Right lobe of liver (tissue), 6 donors: Measurements from ENCODE around the gene TLCD4. TPM values are rescaled to one million over a fixed set of nuclear protein-coding genes. Genes with fewer than 3 reads are reported as not detected.

Source experiments
- ATAC-seq, 4 donors: fragments of 200-7000 bp; cut with Tn5 transposase; one replicate each; pipeline ENCODE4 v1.9.1; 2020; ENCODE audit warnings: mild to moderate bottlenecking in 4 of 4, moderate library complexity in 4 of 4
- DNase-seq, 3 donors: peaks; one replicate each; pipeline ENCODE4 v3.0.0-alpha.2; 2020
- H3K27ac ChIP-seq, 3 donors: fragments of 200-600 bp; one replicate each; pipeline ENCODE4 v1.8.0; 2022
- H3K27me3 ChIP-seq, 2 donors: fragments of 200-600 bp; one replicate each; pipeline ENCODE4 v1.8.0; 2022
- H3K36me3 ChIP-seq, 4 donors: fragments of 200-600 bp; sonication (generic) in 1 of 4; one replicate each; pipeline versions ENCODE4 v1.5.1 to v1.8.0; 2017 to 2022; ENCODE audit warnings: control low read depth in 1 of 4
- H3K4me1 ChIP-seq, 4 donors: fragments of 200-600 bp; sonication (generic) in 1 of 4; one replicate each; pipeline versions ENCODE4 v1.5.1 to v1.8.0; 2017 to 2022; ENCODE audit warnings: control low read depth in 1 of 4
- H3K4me3 ChIP-seq, 3 donors: fragments of 200-600 bp; one replicate each; pipeline ENCODE4 v1.8.0; 2022
- H3K9me3 ChIP-seq, 4 donors: fragments of 200-600 bp; sonication (generic) in 1 of 4; one replicate each; pipeline versions ENCODE4 v1.5.1 to v1.8.0; 2017 to 2022; ENCODE audit warnings: control low read depth in 1 of 4
- POLR2A ChIP-seq: fragments of 450-650 bp; IDR thresholded peaks from one replicate; pipeline ENCODE4 v1.6.1; 2017; ENCODE audit warnings: antibody characterized with exemption, mild to moderate bottlenecking
- WGBS: methylation state at CpG from one replicate; pipeline ENCODE4 v1.1.6; 2018; ENCODE audit warnings: low coverage, low lambda C conversion rate; ENCODE audit not compliant: insufficient coverage; ENCODE audit errors: missing lambda C conversion rate; 5-methylcytosine and 5-hydroxymethylcytosine counted together
- intact Hi-C, 2 donors: fragments of 100-400 bp; cut with DNase I; formaldehyde crosslinking; loops; one replicate each; pipeline versions ENCODE4 v1.11.2 to v1.14.1; 2022
- long read RNA-seq: library from polyadenylated mRNA; unstranded; transcript quantifications from one replicate; pipeline ENCODE4 v2.0.0, GENCODE V29; 2019
- total RNA-seq, 6 experiments: library from RNA; depleted of rRNA in 2 of 6; stranded (reverse); fragments of >200 nt in 2 of 6; fragmentation: NEBNext Ultra II Directional in 3 of 6; extraction: Animal tissue kit (Norgen Biotek cat#: 25700) in 3 of 6; gene quantifications; one replicate each; pipeline versions ENCODE4 v1.1.0 to v1.2.4, GENCODE V29; 2016 to 2023
- TF ChIP-seq, protein P1 (sequence below), 4 donors: fragments of 200-600 bp in 3 of 4; fragments of 450-650 bp in 1 of 4; IDR thresholded peaks; one replicate each; pipeline versions ENCODE4 v1.5.1 to v1.8.0; 2016 to 2022; ENCODE audit warnings: antibody characterized with exemption in 4 of 4, mild to moderate bottlenecking in 2 of 4
- donor health status: DM: no; HTN: yes; CAD: no.
- donor health status: DM: no; HTN: no; CAD: no.
- donor health status: DM: no; HTN: no; CAD: no.
- donor health status: DM: no; HTN: yes; CAD: no.
- donor health status: DM: no; HTN: yes; CAD: no.

Gene TLCD4
- 100 to 1,000 TPM in 3 of 6 experiments, 10 to 100 TPM in 3; 45.6 to 181 (median 106) TPM for total RNA-seq
- long read RNA-seq, full-length matches to known transcripts, result 25 of 30 reads
- long read RNA-seq, partial matches to known transcripts, result 2 of 30 reads
- long read RNA-seq, other reads (novel, unspliced or antisense), result 3 of 30 reads

- peak; percentile 69 to 84 (median 77) for ATAC-seq
- Histone ChIP-seq H3K9me3 (peaks cover 0 to under 1% (median 0%) of the 10 kb centered on the region in 4 donors), H3K36me3 (no peaks in the 10 kb centered on the region), H3K27ac (peak within 1 kb of the TSS; percentile 80 to 93 (median 88)), H3K4me1 (peaks cover 0 to 32% (median 10%) of the 10 kb centered on the region in 4 donors), H3K27me3 (no peaks in the 10 kb centered on the region), H3K4me3 (peak within 1 kb of the TSS; percentile 70 to 77 (median 70))
- WGBS, result 0% methylated on average over 15 of the region's 108 CpGs
- DNase-seq, result peak; percentile 76 to 84 (median 82)
- TF ChIP-seq, protein P1, sequence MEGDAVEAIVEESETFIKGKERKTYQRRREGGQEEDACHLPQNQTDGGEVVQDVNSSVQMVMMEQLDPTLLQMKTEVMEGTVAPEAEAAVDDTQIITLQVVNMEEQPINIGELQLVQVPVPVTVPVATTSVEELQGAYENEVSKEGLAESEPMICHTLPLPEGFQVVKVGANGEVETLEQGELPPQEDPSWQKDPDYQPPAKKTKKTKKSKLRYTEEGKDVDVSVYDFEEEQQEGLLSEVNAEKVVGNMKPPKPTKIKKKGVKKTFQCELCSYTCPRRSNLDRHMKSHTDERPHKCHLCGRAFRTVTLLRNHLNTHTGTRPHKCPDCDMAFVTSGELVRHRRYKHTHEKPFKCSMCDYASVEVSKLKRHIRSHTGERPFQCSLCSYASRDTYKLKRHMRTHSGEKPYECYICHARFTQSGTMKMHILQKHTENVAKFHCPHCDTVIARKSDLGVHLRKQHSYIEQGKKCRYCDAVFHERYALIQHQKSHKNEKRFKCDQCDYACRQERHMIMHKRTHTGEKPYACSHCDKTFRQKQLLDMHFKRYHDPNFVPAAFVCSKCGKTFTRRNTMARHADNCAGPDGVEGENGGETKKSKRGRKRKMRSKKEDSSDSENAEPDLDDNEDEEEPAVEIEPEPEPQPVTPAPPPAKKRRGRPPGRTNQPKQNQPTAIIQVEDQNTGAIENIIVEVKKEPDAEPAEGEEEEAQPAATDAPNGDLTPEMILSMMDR (IDR thresholded peaks at IDR 0.05), result no peak
- peak; percentile 73 for TF ChIP-seq POLR2A
- intact Hi-C loops, result no loop called here
Measured at GRCh38 chr1:95117207-95118066, at the start of gene TLCD4. TLCD4 (plus strand) TSS chr1:95117355; CDS start chr1:95143902, 26,547 bp downstream.

GRCh38 chr1:95067568-95067967 is 49.6 kb upstream of the TLCD4 start:
- H3K36me3 ChIP-seq, result peaks cover 0 to 7% (median 3%) of the 10 kb centered on the region in 4 donors
- peaks cover 0 to 36% (median 17%) of the 10 kb centered on the region in 4 donors for H3K4me1 ChIP-seq
- DNase-seq (no peak), ATAC-seq (no peak)
- no peaks in the 10 kb centered on the region for H3K27me3 ChIP-seq
- intact Hi-C loops, result no loop called here
- H3K27ac ChIP-seq, result peak overlapping the region in 2 of 3 donors; percentile 79 to 96
- H3K4me3 ChIP-seq, result no peak overlapping the region
- TF ChIP-seq, protein P1 (IDR thresholded peaks at IDR 0.05), result no peak
- WGBS, result 42% methylated on average over 5 of the region's 5 CpGs
- no peaks in the 10 kb centered on the region for H3K9me3 ChIP-seq

DNA sequence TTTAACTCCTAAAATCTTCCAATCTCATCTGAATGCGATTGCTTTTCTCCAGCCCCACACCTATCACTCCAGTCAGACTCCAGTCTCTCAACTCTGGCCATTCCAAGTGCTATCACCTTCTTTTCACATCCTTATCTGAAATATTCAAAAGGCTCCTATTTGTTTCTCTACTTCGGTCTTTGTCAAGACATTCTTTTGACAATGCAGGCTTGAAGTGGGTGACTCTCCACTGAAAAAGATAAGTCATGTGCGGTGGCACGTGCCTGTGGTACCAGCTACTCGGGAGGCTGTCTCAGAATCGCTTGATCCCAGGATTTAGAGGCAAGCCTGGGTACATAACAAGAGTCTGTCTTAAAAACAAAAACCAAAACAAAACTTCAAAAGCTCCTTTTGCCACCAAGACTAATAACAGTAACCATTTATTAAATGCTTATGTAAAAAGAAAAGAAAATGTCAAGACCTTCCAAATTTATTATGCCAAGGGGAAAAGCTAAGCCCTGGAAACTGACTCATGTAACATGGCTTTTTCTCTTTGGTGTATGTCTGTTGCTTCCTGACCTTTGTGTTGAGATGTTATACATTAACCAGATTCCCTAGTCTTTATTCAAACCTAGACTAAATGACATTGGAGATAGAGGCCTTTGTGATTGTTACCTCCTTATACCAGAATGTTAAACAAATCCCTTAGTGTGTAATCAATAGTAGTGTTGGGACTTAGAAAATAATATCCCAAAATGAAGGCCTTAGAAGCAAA is 48.0 kb upstream of the TLCD4 start:
- H3K27ac ChIP-seq, result peak overlapping the region; percentile 31 to 96 (median 79)

DNA sequence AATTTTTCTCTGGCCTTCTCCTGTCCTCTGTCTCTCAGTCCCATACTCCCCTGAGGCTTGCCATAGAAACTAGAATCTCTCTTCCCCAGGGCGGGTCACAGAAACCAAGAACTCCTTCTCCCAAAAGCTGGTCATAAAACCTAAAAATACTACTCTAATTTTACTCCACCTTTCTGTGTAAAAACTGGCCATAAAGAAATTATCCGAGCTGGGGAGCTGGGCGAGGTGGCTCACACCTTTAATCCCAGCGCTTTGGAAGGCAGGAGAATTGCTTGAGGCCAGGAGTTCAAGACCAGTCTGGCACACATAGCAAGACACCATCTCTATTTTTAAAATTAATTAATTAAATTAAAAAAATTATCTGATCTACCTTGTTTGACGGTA is 47.5 kb upstream of the TLCD4 start:
- DNase-seq (no peak), ATAC-seq (no peak)
- Histone ChIP-seq H3K27ac (peak overlapping the region; percentile 31 to 96 (median 79)), H3K27me3 (no peaks in the 10 kb centered on the region), H3K9me3 (no peaks in the 10 kb centered on the region), H3K4me3 (no peak overlapping the region), H3K4me1 (peaks cover 0 to 36% (median 17%) of the 10 kb centered on the region in 4 donors), H3K36me3 (no peaks in the 10 kb centered on the region)
- WGBS, result 75% methylated on average over 5 of the region's 5 CpGs
- intact Hi-C loops, result no loop called here
- TF ChIP-seq, protein P1 (IDR thresholded peaks at IDR 0.05), result no peak
- no peak for TF ChIP-seq POLR2A

More for the DNA sequence above, 48.0 kb upstream of the TLCD4 start:
- Histone ChIP-seq H3K4me1 (peaks cover 0 to 36% (median 17%) of the 10 kb centered on the region in 4 donors), H3K27me3 (no peaks in the 10 kb centered on the region), H3K36me3 (no peaks in the 10 kb centered on the region), H3K4me3 (no peak overlapping the region), H3K9me3 (no peaks in the 10 kb centered on the region)
- DNase-seq, result no peak
- 37% methylated on average over 6 of the region's 6 CpGs for whole genome bisulfite sequencing
- intact Hi-C loops, result no loop called here
- TF ChIP-seq, protein P1 (IDR thresholded peaks at IDR 0.05), result no peak
- no peak for TF ChIP-seq POLR2A
- ATAC-seq, result peak; percentile 40 to 63 (median 43)
